Muscle layer of colon (tissue), 2 donors: ENCODE data around the gene PPP1R14B.

Experiments used
- H3K27ac ChIP-seq: one replicate; pipeline ENCODE4 v1.7.0; 2013; ENCODE audit warnings: low read depth, mild to moderate bottlenecking, low read length, moderate library complexity
- H3K27me3 ChIP-seq, 2 donors: one replicate each; pipeline ENCODE4 v1.7.0; 2013; ENCODE audit warnings: low read length in 2 of 2, mild to moderate bottlenecking in 2 of 2; ENCODE audit not compliant: insufficient read depth in 2 of 2, control insufficient read depth in 1 of 2
- H3K36me3 ChIP-seq: one replicate; pipeline ENCODE4 v1.7.0; 2013; ENCODE audit warnings: mild to moderate bottlenecking, low read length; ENCODE audit not compliant: insufficient read depth
- H3K4me1 ChIP-seq: one replicate; pipeline ENCODE4 v1.7.0; 2013; ENCODE audit warnings: mild to moderate bottlenecking, low read length; ENCODE audit not compliant: insufficient read depth
- H3K4me3 ChIP-seq, 2 donors: one replicate each; pipeline ENCODE4 v1.7.0; 2013; ENCODE audit warnings: low read length in 2 of 2, low read depth in 1 of 2, mild to moderate bottlenecking in 1 of 2, moderate library complexity in 1 of 2
- H3K9ac ChIP-seq: one replicate; pipeline ENCODE4 v1.7.0; 2013; ENCODE audit warnings: low read length
- H3K9me3 ChIP-seq: one replicate; pipeline ENCODE4 v1.7.0; 2013; ENCODE audit warnings: mild to moderate bottlenecking, low read length
- donor health status: abdominal sarcoma.
- donor health status: Adenocarcinoma of cecum.

Gene PPP1R14B

GRCh38 chr11:64275841-64276240, 29.1 kb upstream of the PPP1R14B start:
- Histone ChIP-seq H3K36me3 (peaks cover 24% of the 10 kb centered on the region), H3K27ac (no peak overlapping the region)

DNA sequence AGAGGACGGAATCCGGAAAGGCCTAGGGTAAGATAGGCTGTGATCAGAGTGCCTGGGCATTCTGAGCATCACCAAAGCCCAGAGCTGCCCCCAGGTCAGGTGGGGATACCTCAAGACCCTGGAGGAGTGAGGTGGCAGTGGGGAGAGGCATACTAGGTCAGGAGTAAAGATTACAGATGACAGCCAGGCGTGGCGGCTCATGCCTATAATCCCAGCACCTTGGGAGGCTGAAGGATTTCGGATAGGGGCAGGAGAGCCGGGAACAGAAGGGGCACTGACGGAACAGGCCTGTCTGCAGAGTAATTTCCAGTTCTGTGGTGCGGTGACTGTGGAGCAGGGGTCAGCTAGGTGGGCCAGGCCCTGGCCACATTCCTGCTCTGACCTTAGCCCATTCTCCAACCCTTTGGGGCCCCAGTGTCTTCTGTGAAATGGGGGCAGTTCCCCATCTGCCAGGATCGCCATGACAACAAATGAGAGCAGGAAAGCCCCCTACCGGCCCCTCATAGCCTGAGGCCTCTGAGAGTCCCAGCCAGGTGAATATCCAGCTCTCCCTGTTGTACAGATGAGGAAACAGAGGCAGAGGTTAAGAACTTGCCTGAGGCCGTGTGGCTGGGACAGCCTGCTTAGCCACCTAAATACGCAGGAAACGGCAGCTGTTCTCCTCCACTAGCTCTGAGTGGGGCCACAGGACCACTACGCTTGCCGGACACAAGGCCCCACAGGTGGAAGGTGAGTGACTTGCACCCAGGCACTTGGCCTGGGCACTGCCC, 28.5 kb upstream of the PPP1R14B start:
- Histone ChIP-seq H3K9me3 (no peaks in the 10 kb centered on the region), H3K4me1 (peaks cover 6% of the 10 kb centered on the region), H3K9ac (no peak overlapping the region), H3K4me3 (no peak overlapping the region), H3K27me3 (no peaks in the 10 kb centered on the region), H3K27ac (no peak overlapping the region), H3K36me3 (peaks cover 24% of the 10 kb centered on the region)

More at GRCh38 chr11:64275841-64276240, 29.1 kb upstream of the PPP1R14B start:
- Histone ChIP-seq H3K27me3 (no peaks in the 10 kb centered on the region), H3K4me3 (no peak overlapping the region), H3K9me3 (no peaks in the 10 kb centered on the region), H3K9ac (no peak overlapping the region), H3K4me1 (peaks cover 6% of the 10 kb centered on the region)

DNA sequence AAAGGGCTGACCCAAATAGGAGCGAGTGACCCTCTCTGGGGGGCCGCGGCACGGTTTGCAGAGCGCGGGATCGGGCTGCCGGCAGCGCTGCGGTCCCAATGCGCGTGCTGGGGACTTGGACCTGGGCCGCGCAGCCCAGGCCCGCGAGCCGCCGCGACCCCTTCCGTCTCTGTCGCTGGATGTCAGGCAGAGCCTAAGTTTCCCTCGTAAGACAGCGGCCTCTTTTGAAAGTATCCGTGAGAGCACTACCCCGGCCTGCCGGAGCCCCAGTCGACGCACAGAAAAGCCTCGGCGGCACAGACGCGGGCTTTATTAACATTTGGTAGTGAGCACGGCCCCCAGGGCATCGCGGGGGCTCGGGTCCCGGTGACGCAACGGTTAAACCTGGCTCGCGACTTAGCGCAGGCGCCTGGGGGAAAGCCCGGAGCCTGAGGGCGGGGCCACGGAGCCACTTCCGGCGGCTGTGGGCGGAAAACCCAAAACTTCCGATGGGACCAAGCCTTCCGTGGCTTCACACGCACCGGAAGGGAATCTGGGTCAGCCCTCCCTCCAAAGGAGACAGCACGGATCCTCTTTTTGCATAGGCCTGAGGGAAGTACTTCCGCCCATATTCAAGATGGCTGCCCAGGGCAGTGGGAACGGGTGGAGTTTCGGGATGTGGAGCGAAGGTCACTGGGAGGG, 22.9 kb upstream of the PPP1R14B start:
- H3K9me3 ChIP-seq: no peaks in the 10 kb centered on the region

DNA sequence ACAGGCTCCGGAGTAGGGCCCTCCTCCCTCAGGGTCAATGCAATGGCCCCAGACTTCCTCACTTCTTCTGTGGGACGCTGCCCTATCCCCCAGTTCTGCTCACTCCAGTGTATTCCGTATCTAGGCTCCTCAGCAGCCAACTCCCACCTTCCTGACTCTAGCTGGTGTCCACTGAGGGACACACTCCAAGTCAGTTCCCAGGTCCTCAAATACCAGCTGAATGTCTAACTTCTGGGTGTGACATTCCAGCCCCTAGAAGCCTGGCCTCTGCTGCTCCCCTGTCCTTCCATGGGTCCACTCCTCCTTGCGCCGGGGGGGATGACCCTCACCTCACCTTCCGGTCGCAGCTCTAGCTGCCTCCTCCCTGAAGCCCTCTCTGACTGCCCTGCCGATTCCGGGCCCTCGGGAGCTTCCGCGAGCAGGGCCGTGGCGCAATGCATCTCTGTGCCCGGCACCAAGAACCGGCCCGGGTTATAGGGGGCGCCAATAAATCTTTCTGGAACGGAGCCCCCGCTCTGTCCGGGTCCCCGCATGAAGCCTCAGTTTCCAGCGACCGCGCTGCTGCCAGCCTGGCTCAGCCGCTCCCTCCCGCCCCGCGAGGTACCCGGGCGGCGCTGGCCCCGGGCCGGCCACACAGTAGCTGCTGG, 22.3 kb upstream of the PPP1R14B start:
- peaks cover 11% of the 10 kb centered on the region for H3K36me3 ChIP-seq
- H3K9me3 ChIP-seq: no peaks in the 10 kb centered on the region
- peak overlapping the region; percentile 99 for H3K27ac ChIP-seq
- peaks cover 19% of the 10 kb centered on the region for H3K4me1 ChIP-seq
- peak overlapping the region; percentile 39 for H3K9ac ChIP-seq
- peak overlapping the region; percentile 77 to 94 for H3K4me3 ChIP-seq
- H3K27me3 ChIP-seq: no peaks in the 10 kb centered on the region

More for the DNA sequence above, 22.9 kb upstream of the PPP1R14B start:
- Histone ChIP-seq H3K27ac (peak overlapping the region; percentile 99), H3K9ac (peak overlapping the region; percentile 73), H3K27me3 (no peaks in the 10 kb centered on the region), H3K4me3 (peak overlapping the region; percentile 77 to 94), H3K4me1 (peaks cover 19% of the 10 kb centered on the region), H3K36me3 (peaks cover 11% of the 10 kb centered on the region)

DNA sequence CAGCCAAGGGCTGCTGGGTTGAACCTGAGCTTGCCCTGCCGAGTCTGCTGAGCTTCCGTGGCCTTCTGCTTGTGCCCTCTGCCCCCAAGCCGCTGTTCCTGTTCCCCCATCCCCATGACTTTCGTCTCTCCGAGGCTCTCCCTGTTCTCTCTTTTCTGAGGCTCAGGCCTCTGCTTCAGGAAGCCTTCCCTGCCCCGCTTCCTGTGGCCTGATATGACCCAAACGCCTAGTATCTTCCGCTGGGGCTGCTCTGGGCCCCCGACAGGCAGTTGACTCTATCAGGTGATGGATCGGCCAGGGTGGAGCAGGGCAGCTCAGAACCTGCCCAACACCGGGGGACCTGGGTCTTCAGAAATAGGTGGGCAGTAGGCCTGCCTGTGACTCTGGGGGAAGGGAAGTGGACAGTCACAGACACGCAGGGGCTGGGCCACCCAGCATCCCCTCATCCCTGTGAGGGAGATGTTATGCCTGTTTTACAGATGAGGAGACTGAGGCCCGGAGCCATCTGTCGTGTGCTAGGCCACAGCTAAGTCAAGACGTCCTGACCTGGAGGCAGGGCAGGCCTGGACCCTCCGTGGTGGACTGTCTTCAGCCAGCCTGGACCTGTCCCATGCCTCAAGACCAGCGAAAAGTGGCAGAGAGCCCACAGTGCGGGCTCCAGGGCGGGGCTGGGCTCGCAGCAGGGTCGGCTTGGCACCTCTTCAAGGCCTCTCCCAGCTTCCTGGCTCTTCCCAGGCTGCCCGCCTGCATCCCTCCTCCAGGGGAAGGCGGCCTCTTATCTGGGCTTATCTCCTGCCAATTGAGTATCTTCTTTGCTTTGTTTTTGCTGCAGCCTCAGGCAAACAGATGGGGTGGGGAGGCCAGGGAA, 21.5 kb upstream of the PPP1R14B start:
- Histone ChIP-seq H3K27me3 (no peaks in the 10 kb centered on the region), H3K36me3 (peaks cover 14% of the 10 kb centered on the region), H3K9me3 (no peaks in the 10 kb centered on the region), H3K4me1 (peaks cover 19% of the 10 kb centered on the region), H3K27ac (peak overlapping the region; percentile 99), H3K9ac (peak overlapping the region; percentile 39), H3K4me3 (peak overlapping the region; percentile 77 to 94)

DNA sequence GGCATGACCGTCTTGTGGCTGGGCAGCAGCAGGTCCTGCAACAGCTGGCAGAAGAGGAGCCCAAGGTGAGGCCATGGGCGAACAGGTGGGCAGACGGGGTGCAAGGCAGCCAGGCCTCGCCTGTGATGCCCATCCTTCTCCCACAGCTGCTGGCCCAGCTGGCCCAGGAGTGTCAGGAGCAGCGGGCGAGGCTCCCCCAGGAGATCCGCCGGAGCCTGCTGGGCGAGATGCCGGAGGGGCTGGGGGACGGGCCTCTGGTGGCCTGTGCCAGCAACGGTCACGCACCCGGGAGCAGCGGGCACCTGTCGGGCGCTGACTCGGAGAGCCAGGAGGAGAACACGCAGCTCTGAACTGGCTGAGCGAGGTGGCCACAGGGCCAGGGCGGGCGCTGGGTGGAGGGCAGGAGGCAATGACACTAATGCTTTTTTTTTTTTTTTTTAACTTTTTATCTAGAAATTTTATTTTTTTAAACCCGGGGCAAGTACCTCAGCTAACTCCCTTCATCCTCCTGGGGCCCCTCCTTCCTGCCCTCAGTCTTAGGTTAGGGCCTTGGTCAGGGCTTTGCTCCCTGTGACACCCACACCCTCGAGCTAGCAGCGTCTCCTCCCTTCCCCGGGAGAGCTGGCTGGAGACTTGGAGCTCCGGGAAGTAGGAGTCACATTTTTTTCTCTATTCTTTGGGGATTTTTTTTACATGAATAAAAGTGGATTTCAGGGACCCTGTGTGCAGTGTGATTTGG, 20.6 kb upstream of the PPP1R14B start:
- H3K4me3 ChIP-seq: no peak overlapping the region

GRCh38 chr11:64266339-64266738, 19.6 kb upstream of the PPP1R14B start:
- Histone ChIP-seq H3K27me3 (no peaks in the 10 kb centered on the region), H3K36me3 (peaks cover 23% of the 10 kb centered on the region), H3K9me3 (no peaks in the 10 kb centered on the region), H3K9ac (no peak overlapping the region), H3K4me1 (peaks cover 13% of the 10 kb centered on the region), H3K4me3 (no peak overlapping the region), H3K27ac (no peak overlapping the region)

More for the DNA sequence above, 20.6 kb upstream of the PPP1R14B start:
- no peak overlapping the region for H3K9ac ChIP-seq
- peaks cover 19% of the 10 kb centered on the region for H3K4me1 ChIP-seq
- H3K36me3 ChIP-seq: peaks cover 23% of the 10 kb centered on the region
- H3K9me3 ChIP-seq: no peaks in the 10 kb centered on the region
- peak overlapping the region; percentile 99 for H3K27ac ChIP-seq
- H3K27me3 ChIP-seq: no peaks in the 10 kb centered on the region

GRCh38 chr11:64265176-64266160, 18.7 kb upstream of the PPP1R14B start:
- H3K36me3 ChIP-seq: peaks cover 23% of the 10 kb centered on the region
- no peaks in the 10 kb centered on the region for H3K27me3 ChIP-seq
- no peaks in the 10 kb centered on the region for H3K9me3 ChIP-seq
- H3K4me1 ChIP-seq: peaks cover 13% of the 10 kb centered on the region
- no peak overlapping the region for H3K9ac ChIP-seq
- no peak overlapping the region for H3K27ac ChIP-seq
- H3K4me3 ChIP-seq: no peak overlapping the region

DNA sequence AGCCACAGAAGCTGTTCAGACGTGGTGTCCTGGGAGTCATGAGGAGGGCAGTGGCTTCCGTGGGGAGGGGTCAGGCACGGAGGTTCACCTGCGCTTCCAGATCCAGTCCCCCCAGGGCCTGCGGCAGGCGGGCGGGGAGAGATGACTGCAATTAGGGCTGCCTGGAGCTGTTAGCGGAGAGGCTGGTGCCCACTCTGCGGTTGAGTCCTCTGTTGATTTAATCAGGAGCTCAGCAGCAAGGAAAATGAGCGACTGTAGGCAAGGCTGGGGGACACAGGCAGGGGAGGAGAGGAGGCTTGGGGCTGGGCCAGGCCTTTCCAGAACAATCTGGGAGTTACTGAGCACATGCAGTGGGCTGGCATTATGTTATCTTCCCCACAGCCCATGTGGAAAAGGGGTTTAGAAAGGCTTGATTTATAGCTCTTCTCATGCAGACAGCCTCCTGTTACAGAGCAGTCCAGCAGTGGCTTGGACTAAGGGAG, 17.7 kb upstream of the PPP1R14B start:
- no peak overlapping the region for H3K27ac ChIP-seq
- no peak overlapping the region for H3K9ac ChIP-seq
- peaks cover 32% of the 10 kb centered on the region for H3K36me3 ChIP-seq
- no peaks in the 10 kb centered on the region for H3K27me3 ChIP-seq
- H3K4me3 ChIP-seq: no peak overlapping the region
- peaks cover 13% of the 10 kb centered on the region for H3K4me1 ChIP-seq
- H3K9me3 ChIP-seq: no peaks in the 10 kb centered on the region
